Chondrocyte (in vitro differentiated cells): Measurements from ENCODE around the gene PCBP4. TPM values are rescaled to one million over a fixed set of nuclear protein-coding genes. Genes with fewer than 3 reads are reported as not detected.

Experiments
- DNase-seq: peaks from one replicate; pipeline ENCODE4 v3.0.0; 2021; ENCODE audit warnings: mixed read lengths, low spot score
- H3K27ac Mint-ChIP-seq: one replicate; pipeline ENCODE4 v1.8.0; 2021; ENCODE audit warnings: mild to moderate bottlenecking, moderate library complexity, mixed read lengths; ENCODE audit not compliant: unreplicated experiment
- H3K27me3 Mint-ChIP-seq: 2 replicates; pipeline ENCODE4 v1.8.0; 2021; ENCODE audit warnings: low read depth, mixed read lengths
- H3K36me3 Mint-ChIP-seq: 2 replicates; pipeline ENCODE4 v1.8.0; 2021; ENCODE audit warnings: low read depth, mixed read lengths
- H3K4me1 Mint-ChIP-seq: 2 replicates; pipeline ENCODE4 v1.8.0; 2021; ENCODE audit warnings: low read depth, mild to moderate bottlenecking, mixed read lengths
- H3K4me3 Mint-ChIP-seq: one replicate; pipeline ENCODE4 v1.8.0; 2021; ENCODE audit warnings: mild to moderate bottlenecking, moderate library complexity, mixed read lengths; ENCODE audit not compliant: unreplicated experiment
- H3K9me3 Mint-ChIP-seq: 2 replicates; pipeline ENCODE4 v1.8.0; 2021; ENCODE audit warnings: low read depth, mixed read lengths
- CTCF ChIP-seq: fragments of 200-600 bp; sonication (generic); IDR thresholded peaks from 2 replicates; pipeline ENCODE4 v1.5.0; 2021; ENCODE audit warnings: antibody characterized with exemption, mild to moderate bottlenecking, moderate library complexity
- total RNA-seq: library from RNA; stranded (reverse); gene quantifications from 3 replicates; pipeline ENCODE4 v1.2.1, GENCODE V29; 2021

Gene PCBP4
- total RNA-seq, 1 donor from 2014 or later, result 63.8 TPM

GRCh38 chr3:51927061-51927977 is 39.9 kb downstream of the PCBP4 start:
- H3K27me3 Mint-ChIP-seq, result no peaks in the 10 kb centered on the region

GRCh38 chr3:51921081-51921578 is 46.1 kb downstream of the PCBP4 start:
- Mint-ChIP-seq H3K36me3 (no peaks in the 10 kb centered on the region), H3K27ac (no peak overlapping the region), H3K4me3 (no peak overlapping the region), H3K9me3 (no peaks in the 10 kb centered on the region), H3K27me3 (peaks cover 28% of the 10 kb centered on the region), H3K4me1 (no peaks in the 10 kb centered on the region)
- no peak for DNase-seq
- TF ChIP-seq CTCF, result no peak

More at GRCh38 chr3:51927061-51927977, 39.9 kb downstream of the PCBP4 start:
- no peak overlapping the region for H3K4me3 Mint-ChIP-seq
- H3K36me3 Mint-ChIP-seq, result peaks cover 4% of the 10 kb centered on the region
- H3K9me3 Mint-ChIP-seq, result no peaks in the 10 kb centered on the region
- no peak overlapping the region for H3K27ac Mint-ChIP-seq
- H3K4me1 Mint-ChIP-seq, result no peaks in the 10 kb centered on the region
- DNase-seq, result no peak
- no peak for TF ChIP-seq CTCF

DNA sequence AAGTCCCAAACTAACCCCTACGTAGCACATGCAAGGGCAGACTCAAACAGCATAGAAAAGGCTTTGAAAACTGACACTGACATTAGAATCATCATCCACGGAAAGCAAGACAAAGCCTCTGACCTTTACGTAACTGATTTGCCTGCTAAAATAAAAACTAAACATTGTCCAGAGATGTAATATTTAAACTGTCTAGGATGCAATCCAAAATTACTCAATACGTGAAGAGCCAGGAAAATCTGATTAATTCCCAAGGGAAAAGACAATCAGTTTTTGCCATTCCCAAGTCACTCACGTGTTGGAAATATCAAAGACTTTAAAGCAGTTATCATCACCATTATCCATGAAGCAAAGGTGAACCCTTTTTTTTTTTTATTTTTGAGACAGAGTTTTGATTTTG is 50.8 kb downstream of the PCBP4 start:
- no peak for DNase-seq
- Mint-ChIP-seq H3K27ac (no peak overlapping the region), H3K4me3 (no peak overlapping the region), H3K9me3 (no peaks in the 10 kb centered on the region), H3K4me1 (no peaks in the 10 kb centered on the region), H3K27me3 (peaks cover 29% of the 10 kb centered on the region), H3K36me3 (no peaks in the 10 kb centered on the region)
- no peak for TF ChIP-seq CTCF

- no peak overlapping the region for H3K4me3 Mint-ChIP-seq
- no peaks in the 10 kb centered on the region for H3K27me3 Mint-ChIP-seq
- H3K36me3 Mint-ChIP-seq, result no peaks in the 10 kb centered on the region
- TF ChIP-seq CTCF, result no peak
- peaks cover 27% of the 10 kb centered on the region for H3K9me3 Mint-ChIP-seq
- no peaks in the 10 kb centered on the region for H3K4me1 Mint-ChIP-seq
- H3K27ac Mint-ChIP-seq, result no peak overlapping the region
- no peak for DNase-seq
These were observed 59.2 kb downstream of the PCBP4 start for GRCh38 chr3:51908026-51908425.

Other genes with a start within 250 kb of the PCBP4 start
- not detected in 3 replicates for gene IQCF6, start 188.2 kb downstream of the PCBP4 start, total RNA-seq
- not detected in 3 replicates for gene IQCF2, start 105.8 kb downstream of the PCBP4 start, total RNA-seq
- not detected in 3 replicates for gene IQCF5, start 91.9 kb downstream of the PCBP4 start, total RNA-seq
- gene IQCF1, start 64.1 kb downstream of the PCBP4 start, total RNA-seq, result not detected in 3 replicates
- gene RRP9, start 25.6 kb downstream of the PCBP4 start, total RNA-seq, result 18.0 to 21.0 TPM (median 19.7 TPM) in 3 replicates
- gene PARP3, start 25.1 kb downstream of the PCBP4 start, total RNA-seq, result 9.5 to 12.4 TPM (median 9.7 TPM) in 3 replicates
- 0.19 TPM in 1 of 3 replicates, not detected in the others for gene GPR62, start 12.1 kb downstream of the PCBP4 start, total RNA-seq
- gene ABHD14B, start 6.6 kb upstream of the PCBP4 start, total RNA-seq, result 24.3 to 38.0 TPM (median 25.7 TPM) in 3 replicates
- gene ABHD14A, start 7.6 kb upstream of the PCBP4 start, total RNA-seq, result 10.0 to 19.4 TPM (median 10.2 TPM) in 3 replicates
- gene ACY1, start 16.1 kb upstream of the PCBP4 start, total RNA-seq, result 21.1 to 24.5 TPM (median 21.7 TPM) in 3 replicates
- 610 to 772 TPM (median 621 TPM) in 3 replicates for gene RPL29, start 28.4 kb upstream of the PCBP4 start, total RNA-seq
- gene DUSP7, start 89.1 kb upstream of the PCBP4 start, total RNA-seq, result 32.5 to 33.6 TPM (median 33.3 TPM) in 3 replicates
- 5.3 to 5.7 TPM (median 5.5 TPM) in 3 replicates for gene POC1A, start 187.0 kb upstream of the PCBP4 start, total RNA-seq
- 37.5 to 39.8 TPM (median 38.3 TPM) in 3 replicates for gene ALAS1, start 230.7 kb upstream of the PCBP4 start, total RNA-seq